ENCODE measurements around the gene DUOX1.
A peak's percentile ranks its signal among the peaks of the same experiment; 100 is the strongest.

Gene DUOX1

GRCh38 chr15:45161666-45162065 lies 31.9 kb downstream of the DUOX1 start:
- Mint-ChIP-seq H3K9me3 (no peaks in the 10 kb centered on the region), H3K4me1 (peaks cover 38% of the 10 kb centered on the region), H3K27me3 (no peaks in the 10 kb centered on the region), H3K4me3 (no peak overlapping the region), H3K36me3 (peaks cover 18% of the 10 kb centered on the region), H3K27ac (peak overlapping the region; percentile 42)
- ATAC-seq: no peak

DNA sequence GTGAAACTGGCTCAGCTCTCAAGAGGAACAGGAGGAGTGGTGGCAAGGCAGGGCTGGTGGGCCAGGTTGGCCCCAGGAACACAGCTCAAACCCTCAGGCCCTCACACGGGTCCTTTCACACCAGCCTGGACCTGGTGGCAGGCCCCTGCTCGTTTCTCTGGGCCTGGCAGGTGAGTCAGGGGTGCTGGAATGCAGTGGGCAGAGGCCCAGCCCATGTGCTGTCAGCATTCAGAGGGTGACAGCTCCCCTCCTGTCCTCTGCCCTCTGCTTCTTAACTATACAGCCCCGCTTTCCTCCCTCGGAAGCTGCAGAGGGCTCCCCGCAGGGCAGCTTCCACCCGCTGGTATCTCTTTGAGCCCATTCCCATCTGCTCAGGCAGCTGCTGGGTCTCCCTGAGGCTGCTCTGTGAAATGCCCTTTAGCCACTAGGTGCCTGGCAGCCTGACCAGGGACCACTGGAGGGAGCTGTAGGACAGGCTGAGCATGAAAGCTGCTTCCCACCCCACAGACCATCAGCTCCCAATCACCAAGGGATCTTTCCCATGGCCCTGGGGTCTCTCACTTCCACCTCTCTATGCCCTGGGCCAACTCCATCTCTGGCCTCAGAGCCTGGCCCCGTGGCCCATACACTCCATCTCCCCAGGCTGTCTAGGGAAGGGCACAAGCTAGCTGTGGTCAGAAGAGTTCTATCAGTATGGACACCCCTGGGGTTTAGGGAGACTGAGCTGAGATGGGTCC lies 33.1 kb downstream of the DUOX1 start:
- Mint-ChIP-seq H3K27me3 (no peaks in the 10 kb centered on the region), H3K4me1 (peaks cover 43% of the 10 kb centered on the region), H3K4me3 (no peak overlapping the region), H3K36me3 (peaks cover 15% of the 10 kb centered on the region), H3K27ac (no peak overlapping the region), H3K9me3 (no peaks in the 10 kb centered on the region)
- ATAC-seq: peak; percentile 40

GRCh38 chr15:45163508-45163856 lies 33.7 kb downstream of the DUOX1 start:
- H3K27me3 Mint-ChIP-seq: no peaks in the 10 kb centered on the region
- peaks cover 15% of the 10 kb centered on the region for H3K36me3 Mint-ChIP-seq
- H3K27ac Mint-ChIP-seq: no peak overlapping the region
- ATAC-seq: no peak
- H3K4me1 Mint-ChIP-seq: peaks cover 46% of the 10 kb centered on the region
- H3K9me3 Mint-ChIP-seq: no peaks in the 10 kb centered on the region
- H3K4me3 Mint-ChIP-seq: no peak overlapping the region

- H3K36me3 Mint-ChIP-seq: peaks cover 9% of the 10 kb centered on the region
- no peaks in the 10 kb centered on the region for H3K27me3 Mint-ChIP-seq
- no peak overlapping the region for H3K4me3 Mint-ChIP-seq
- H3K9me3 Mint-ChIP-seq: no peaks in the 10 kb centered on the region
- peak overlapping the region; percentile 74 for H3K27ac Mint-ChIP-seq
- ATAC-seq: no peak
- peaks cover 55% of the 10 kb centered on the region for H3K4me1 Mint-ChIP-seq
Measured at GRCh38 chr15:45164914-45165313, 35.1 kb downstream of the DUOX1 start.

- Mint-ChIP-seq H3K4me1 (peaks cover 51% of the 10 kb centered on the region), H3K9me3 (no peaks in the 10 kb centered on the region), H3K27ac (peak overlapping the region; percentile 74), H3K27me3 (no peaks in the 10 kb centered on the region), H3K4me3 (peak overlapping the region; percentile 62), H3K36me3 (peaks cover 3% of the 10 kb centered on the region)
- ATAC-seq: no peak
Measured at GRCh38 chr15:45165536-45165935, 35.7 kb downstream of the DUOX1 start.

- H3K36me3 Mint-ChIP-seq: no peaks in the 10 kb centered on the region
- H3K27ac Mint-ChIP-seq: peak overlapping the region; percentile 86
- ATAC-seq: peak; percentile 96
- H3K4me3 Mint-ChIP-seq: peak overlapping the region; percentile 71
- peaks cover 47% of the 10 kb centered on the region for H3K4me1 Mint-ChIP-seq
- H3K9me3 Mint-ChIP-seq: no peaks in the 10 kb centered on the region
- no peaks in the 10 kb centered on the region for H3K27me3 Mint-ChIP-seq
Measured at GRCh38 chr15:45166834-45167630, 37.2 kb downstream of the DUOX1 start.

GRCh38 chr15:45167631-45168205 lies 37.9 kb downstream of the DUOX1 start:
- H3K4me1 Mint-ChIP-seq: peaks cover 45% of the 10 kb centered on the region
- H3K9me3 Mint-ChIP-seq: no peaks in the 10 kb centered on the region
- H3K4me3 Mint-ChIP-seq: peak overlapping the region; percentile 71
- H3K27ac Mint-ChIP-seq: peak overlapping the region; percentile 86
- no peaks in the 10 kb centered on the region for H3K27me3 Mint-ChIP-seq
- ATAC-seq: no peak
- H3K36me3 Mint-ChIP-seq: peaks cover 2% of the 10 kb centered on the region

- Mint-ChIP-seq H3K4me1 (peaks cover 40% of the 10 kb centered on the region), H3K36me3 (peaks cover 8% of the 10 kb centered on the region), H3K4me3 (no peak overlapping the region), H3K9me3 (no peaks in the 10 kb centered on the region), H3K27me3 (no peaks in the 10 kb centered on the region), H3K27ac (peak overlapping the region; percentile 86)
- no peak for ATAC-seq
Measured at GRCh38 chr15:45168286-45168685, 38.5 kb downstream of the DUOX1 start.

GRCh38 chr15:45168751-45169551 lies 39.2 kb downstream of the DUOX1 start:
- peaks cover 14% of the 10 kb centered on the region for H3K36me3 Mint-ChIP-seq
- no peaks in the 10 kb centered on the region for H3K27me3 Mint-ChIP-seq
- H3K4me3 Mint-ChIP-seq: no peak overlapping the region
- peak overlapping the region; percentile 86 for H3K27ac Mint-ChIP-seq
- H3K9me3 Mint-ChIP-seq: no peaks in the 10 kb centered on the region
- peaks cover 37% of the 10 kb centered on the region for H3K4me1 Mint-ChIP-seq
- ATAC-seq: no peak

DNA sequence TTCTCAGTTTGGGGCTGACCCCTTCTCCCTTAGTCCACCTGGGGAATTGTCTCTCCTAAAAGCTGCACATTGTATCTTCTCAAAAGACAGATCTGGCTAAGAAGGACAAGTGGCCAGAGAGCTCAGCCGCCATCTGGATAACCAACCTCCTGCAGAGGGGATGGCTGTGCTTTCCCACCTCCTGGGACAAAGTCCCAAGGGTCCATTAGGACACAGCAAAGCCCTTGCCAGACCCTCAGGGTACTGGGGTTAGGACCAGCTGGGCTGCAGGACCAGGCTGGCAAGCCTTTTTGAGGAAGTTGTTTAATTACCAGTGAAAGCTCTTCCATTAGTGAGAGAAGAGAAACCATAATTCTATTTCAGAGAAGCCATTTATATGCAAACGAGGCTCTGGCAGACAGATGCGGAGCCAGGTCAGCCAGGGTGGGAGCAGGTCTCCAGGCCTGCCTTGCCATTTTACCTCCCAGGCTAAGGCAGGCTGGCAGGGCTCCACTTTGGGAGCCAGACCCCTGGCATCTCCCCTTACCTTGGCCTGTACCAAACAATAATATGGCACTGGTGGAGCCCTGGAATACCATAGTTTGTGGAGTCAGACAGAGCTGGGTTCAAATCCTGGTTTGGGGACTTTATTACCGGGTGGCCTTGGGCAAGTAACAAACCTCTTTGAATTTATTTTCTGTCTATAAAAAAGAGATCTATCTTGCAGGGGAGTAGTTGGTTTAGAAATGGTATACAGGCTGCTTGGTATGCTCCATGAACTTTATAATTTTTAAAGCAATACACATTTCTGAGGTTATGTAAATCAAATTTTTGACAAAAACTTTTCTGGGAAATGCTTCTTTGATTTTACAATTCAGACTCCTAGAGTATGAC lies 40.0 kb downstream of the DUOX1 start:
- H3K4me3 Mint-ChIP-seq: no peak overlapping the region
- peak overlapping the region; percentile 86 for H3K27ac Mint-ChIP-seq
- no peaks in the 10 kb centered on the region for H3K27me3 Mint-ChIP-seq
- H3K36me3 Mint-ChIP-seq: peaks cover 16% of the 10 kb centered on the region
- no peak for ATAC-seq
- H3K9me3 Mint-ChIP-seq: no peaks in the 10 kb centered on the region
- peaks cover 37% of the 10 kb centered on the region for H3K4me1 Mint-ChIP-seq

DNA sequence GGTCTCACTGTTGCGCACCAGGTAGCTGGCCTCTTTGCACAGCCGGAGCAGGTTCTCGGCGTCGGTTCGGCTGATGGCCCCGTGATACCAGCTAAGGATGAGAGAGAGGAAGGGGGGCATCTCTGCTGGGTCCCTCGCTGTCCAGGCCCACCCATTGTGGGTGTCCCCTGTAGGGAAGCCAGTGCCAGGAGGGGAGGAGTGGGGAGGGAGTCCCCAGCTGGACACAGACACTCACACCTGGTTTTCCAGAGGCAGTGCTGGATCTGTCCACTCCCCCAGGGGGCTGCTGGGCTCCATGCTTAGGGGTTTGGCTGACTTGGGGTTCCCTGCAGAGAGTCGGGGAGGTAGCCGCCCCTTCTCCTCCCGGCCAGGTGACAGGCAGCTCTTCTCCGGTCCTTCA lies 42.1 kb downstream of the DUOX1 start:
- Mint-ChIP-seq H3K4me3 (no peak overlapping the region), H3K36me3 (peaks cover 33% of the 10 kb centered on the region), H3K4me1 (peaks cover 25% of the 10 kb centered on the region), H3K27me3 (no peaks in the 10 kb centered on the region), H3K27ac (no peak overlapping the region), H3K9me3 (no peaks in the 10 kb centered on the region)
- no peak for ATAC-seq

DNA sequence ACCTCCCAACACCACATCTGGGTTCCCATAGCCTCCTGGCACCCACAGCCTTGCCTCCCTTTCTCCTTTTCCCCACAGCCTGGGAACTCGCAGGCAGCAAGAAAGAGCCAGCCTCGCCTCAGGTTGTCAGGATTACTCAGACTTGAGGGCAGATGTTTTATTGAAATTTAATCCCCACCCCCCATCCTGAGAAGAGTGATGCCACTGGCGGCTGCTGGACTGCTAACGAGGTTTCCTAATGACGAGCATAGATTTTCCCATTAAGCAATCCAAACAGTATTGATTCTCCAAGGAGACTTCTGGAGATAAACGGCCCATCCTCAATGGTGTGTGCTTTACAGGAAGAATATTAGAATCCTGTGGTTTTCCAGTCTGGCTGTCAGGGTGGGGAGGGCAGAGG lies 44.3 kb downstream of the DUOX1 start:
- Mint-ChIP-seq H3K9me3 (no peaks in the 10 kb centered on the region), H3K27me3 (no peaks in the 10 kb centered on the region), H3K4me1 (peaks cover 11% of the 10 kb centered on the region), H3K4me3 (no peak overlapping the region), H3K27ac (no peak overlapping the region), H3K36me3 (peaks cover 45% of the 10 kb centered on the region)
- no peak for ATAC-seq

DNA sequence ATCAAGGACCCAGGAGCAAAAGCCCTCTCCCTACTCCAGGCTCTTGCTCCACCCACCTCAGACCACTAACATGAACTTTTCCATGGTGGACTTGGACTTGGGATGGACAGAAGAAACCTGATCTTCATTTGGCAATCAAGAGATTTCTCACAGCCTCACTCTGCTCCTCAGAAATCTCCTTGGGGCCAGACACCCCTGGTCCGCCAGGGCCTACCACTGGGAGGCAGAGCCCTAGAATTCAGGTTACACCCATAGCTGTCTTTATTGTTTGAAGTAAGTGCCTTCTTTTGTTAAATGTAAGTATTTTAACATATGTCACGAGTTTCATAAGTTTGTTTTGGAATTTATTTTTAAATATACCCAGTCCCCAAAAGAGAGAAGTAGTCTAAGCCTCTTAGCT lies 44.8 kb downstream of the DUOX1 start:
- peaks cover 6% of the 10 kb centered on the region for H3K4me1 Mint-ChIP-seq
- no peak overlapping the region for H3K27ac Mint-ChIP-seq
- no peaks in the 10 kb centered on the region for H3K9me3 Mint-ChIP-seq
- ATAC-seq: no peak
- no peaks in the 10 kb centered on the region for H3K27me3 Mint-ChIP-seq
- no peak overlapping the region for H3K4me3 Mint-ChIP-seq
- H3K36me3 Mint-ChIP-seq: peaks cover 45% of the 10 kb centered on the region

DNA sequence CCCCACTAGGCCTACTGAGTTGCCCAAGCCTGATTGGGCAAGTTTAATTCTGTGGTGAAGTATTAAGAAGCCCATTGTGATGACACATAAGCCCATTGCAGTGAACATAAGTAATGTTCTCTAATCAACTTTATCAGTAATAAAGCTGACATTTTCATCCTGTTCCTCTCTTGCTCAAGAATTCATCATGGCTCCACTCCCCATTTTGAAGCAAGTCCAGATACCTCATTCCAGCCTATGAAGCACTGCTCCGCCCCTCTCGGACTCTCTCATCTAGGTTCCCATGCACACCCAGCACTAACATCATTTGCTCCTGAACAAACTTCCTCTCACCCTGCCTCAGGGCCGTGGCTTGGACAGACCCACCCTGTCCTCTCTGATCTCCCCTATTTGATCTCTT lies 47.5 kb downstream of the DUOX1 start:
- peaks cover 13% of the 10 kb centered on the region for H3K4me1 Mint-ChIP-seq
- H3K4me3 Mint-ChIP-seq: no peak overlapping the region
- ATAC-seq: no peak
- no peaks in the 10 kb centered on the region for H3K27me3 Mint-ChIP-seq
- peaks cover 58% of the 10 kb centered on the region for H3K36me3 Mint-ChIP-seq
- no peaks in the 10 kb centered on the region for H3K9me3 Mint-ChIP-seq
- no peak overlapping the region for H3K27ac Mint-ChIP-seq
